ENCODE results near the gene RIC8A. TPM values are rescaled to one million over a fixed set of nuclear protein-coding genes. Genes with fewer than 3 reads are reported as not detected.

The RIC8A gene
- total and polyA plus RNA-seq, 9 of the 15 experiments (the other 6 are each of a cell fraction or from before 2014, with no cell fraction given) = 10.7 to 108 (median 72.1) TPM

GRCh38 chr11:208181-208916 is 841 bp downstream of the RIC8A start (continued):
- TF ChIP-seq MAX (CRISPR knock-in tag; IDR thresholded peaks at IDR 0.05) = no peak
- TF ChIP-seq HLTF (IDR thresholded peaks at IDR 0.05) = no peak
- no peak for TF ChIP-seq ZNF780A (CRISPR knock-in tag; IDR thresholded peaks at IDR 0.05)
- TF ChIP-seq TCF7L2 (IDR thresholded peaks at IDR 0.05; ENCODE audit: low read depth, low read length) = no peak
- no peak for TF ChIP-seq FOXM1 (IDR thresholded peaks at IDR 0.05; ENCODE audit: low read depth)
- no peak for TF ChIP-seq FOXM1 (CRISPR knock-in tag; IDR thresholded peaks at IDR 0.05; ENCODE audit: low read depth)
- TF ChIP-seq MAZ (CRISPR knock-in tag; conservative IDR thresholded peaks at IDR 0.05 in 1 of 2, IDR thresholded peaks at IDR 0.05 in 1 of 2) = peak; percentile 67 to 68; a peak in 2 of 4 replicates
- TF ChIP-seq SREBF2 (CRISPR knock-in tag; IDR thresholded peaks at IDR 0.05) = no peak
- TF ChIP-seq ZNF696 (CRISPR knock-in tag; conservative IDR thresholded peaks at IDR 0.05) = no peak
- no peak for TF ChIP-seq ASH1L (IDR thresholded peaks at IDR 0.05; ENCODE audit: borderline replicate concordance, low read depth, partially characterized antibody)
- no peak for TF ChIP-seq CEBPZ (IDR thresholded peaks at IDR 0.05; ENCODE audit: borderline replicate concordance, low read depth, low read length)
- TF ChIP-seq ZBTB34 (CRISPR knock-in tag; IDR thresholded peaks at IDR 0.05) = no peak
- 0 out of 2 replicates have a peak, but pooled peaks have one; percentile 55 for TF ChIP-seq CREB1 (IDR thresholded peaks at IDR 0.05)
- TF ChIP-seq CREB1 (CRISPR knock-in tag; IDR thresholded peaks at IDR 0.05) = no peak
- TF ChIP-seq ZNF57 (CRISPR knock-in tag; IDR thresholded peaks at IDR 0.05) = no peak
- no peak for TF ChIP-seq CSDE1 (IDR thresholded peaks at IDR 0.05)
- TF ChIP-seq RNF219 (CRISPR knock-in tag; IDR thresholded peaks at IDR 0.05) = no peak
- TF ChIP-seq SMARCE1 (IDR thresholded peaks at IDR 0.05) = no peak
- TF ChIP-seq NCOA4 (IDR thresholded peaks at IDR 0.05; ENCODE audit: partially characterized antibody) = no peak
- no peak for TF ChIP-seq ZNF239 (CRISPR knock-in tag; IDR thresholded peaks at IDR 0.05)
